ENCODE data around the gene PLAU. TPM values are rescaled to one million over a fixed set of nuclear protein-coding genes. Genes with fewer than 3 reads are reported as not detected.
A peak's percentile ranks its signal among the peaks of the same experiment; 100 is the strongest.

PLAU gene
- total RNA-seq, 2 experiments from 2014 or later, result not detected

DNA sequence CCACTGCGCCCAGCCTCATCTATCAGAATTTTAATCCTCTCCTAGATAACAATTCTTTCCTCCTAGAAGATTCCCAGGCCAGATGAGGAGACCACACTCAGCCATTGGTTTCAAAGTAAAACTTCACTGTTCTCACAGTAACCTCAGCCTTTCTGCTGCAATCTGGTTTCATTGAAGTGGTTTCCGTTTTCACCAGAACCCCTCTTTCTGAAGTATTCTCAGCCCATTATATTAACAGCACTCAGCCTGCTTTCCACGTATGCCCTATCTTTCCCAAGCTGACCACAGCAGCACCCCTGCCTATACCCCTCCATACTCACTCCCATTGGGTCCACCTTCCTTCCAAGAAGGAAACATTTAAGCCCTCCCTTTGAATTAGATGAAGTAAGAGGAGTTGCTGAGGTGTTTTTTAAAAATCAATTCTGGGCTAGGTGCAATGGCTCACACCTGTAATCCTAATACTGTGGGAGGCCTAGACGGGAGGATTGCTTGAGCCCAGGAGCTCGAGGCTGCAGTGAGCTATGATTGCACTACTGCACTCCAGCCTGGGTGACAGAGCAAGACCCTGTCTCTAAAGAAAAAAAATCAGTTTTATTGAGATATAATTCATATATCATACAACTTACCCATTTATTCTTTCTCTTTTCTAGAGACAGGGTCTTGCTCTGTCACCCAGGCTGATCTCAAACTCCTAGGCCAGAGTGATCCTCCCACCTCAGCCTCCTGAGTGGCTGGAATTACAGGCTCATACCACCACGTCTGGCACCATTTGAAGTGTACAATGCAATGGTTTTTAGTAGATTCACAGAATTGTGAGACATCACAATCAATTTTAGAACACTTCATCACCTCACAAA lies 11.3 kb downstream of the PLAU start:
- Histone ChIP-seq H3K4me1 (ENCODE audit: insufficient read depth, low read length) (peaks cover 37% of the 10 kb centered on the region), H3K36me3 (ENCODE audit: insufficient read depth, low read length) (no peaks in the 10 kb centered on the region), H3K9me3 (ENCODE audit: control insufficient read depth in 1 of 2, insufficient read depth in 1 of 2, low read length in 2 of 2) (peaks cover 0 to 14% of the 10 kb centered on the region in 2 experiments), H3K27me3 (ENCODE audit: control insufficient read depth in 1 of 2, insufficient read depth in 2 of 2, low read length in 2 of 2) (peaks cover 3 to 14% of the 10 kb centered on the region in 2 experiments), H3K4me3 (ENCODE audit: low read length) (no peak overlapping the region), H3K27ac (ENCODE audit: low read depth in 1 of 2, low read length in 2 of 2) (no peak overlapping the region)
- intact Hi-C loops (cut with DNase I, micrococcal nuclease), result loop anchor here in 1 of 2 experiments (5.0 kb wide), 1 partner anchor 35 kb away; no protein-coding TSS in a partner anchor
- TF ChIP-seq, protein P1, sequence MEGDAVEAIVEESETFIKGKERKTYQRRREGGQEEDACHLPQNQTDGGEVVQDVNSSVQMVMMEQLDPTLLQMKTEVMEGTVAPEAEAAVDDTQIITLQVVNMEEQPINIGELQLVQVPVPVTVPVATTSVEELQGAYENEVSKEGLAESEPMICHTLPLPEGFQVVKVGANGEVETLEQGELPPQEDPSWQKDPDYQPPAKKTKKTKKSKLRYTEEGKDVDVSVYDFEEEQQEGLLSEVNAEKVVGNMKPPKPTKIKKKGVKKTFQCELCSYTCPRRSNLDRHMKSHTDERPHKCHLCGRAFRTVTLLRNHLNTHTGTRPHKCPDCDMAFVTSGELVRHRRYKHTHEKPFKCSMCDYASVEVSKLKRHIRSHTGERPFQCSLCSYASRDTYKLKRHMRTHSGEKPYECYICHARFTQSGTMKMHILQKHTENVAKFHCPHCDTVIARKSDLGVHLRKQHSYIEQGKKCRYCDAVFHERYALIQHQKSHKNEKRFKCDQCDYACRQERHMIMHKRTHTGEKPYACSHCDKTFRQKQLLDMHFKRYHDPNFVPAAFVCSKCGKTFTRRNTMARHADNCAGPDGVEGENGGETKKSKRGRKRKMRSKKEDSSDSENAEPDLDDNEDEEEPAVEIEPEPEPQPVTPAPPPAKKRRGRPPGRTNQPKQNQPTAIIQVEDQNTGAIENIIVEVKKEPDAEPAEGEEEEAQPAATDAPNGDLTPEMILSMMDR (IDR thresholded peaks at IDR 0.05), result no peak
- ATAC-seq (ENCODE audit: poor library complexity) (peak; percentile 91), DNase-seq (peak in 6 of 14 experiments; percentile 13 to 78 (median 54))
- POLR2A ChIA-PET, result no interaction called here
- peak overlapping the region; percentile 65 for H3K4me3 Mint-ChIP-seq
- no peaks in the 10 kb centered on the region for H3K36me3 Mint-ChIP-seq (ENCODE audit: low read depth)
- peaks cover 45% of the 10 kb centered on the region for H3K27me3 Mint-ChIP-seq
- H3K27ac Mint-ChIP-seq, result no peak overlapping the region
- CTCF ChIA-PET, result interaction anchor here (1.2 kb wide), 1 partner anchor 18 kb away, joined by 4 read pairs; no protein-coding TSS in a partner anchor
- no peaks in the 10 kb centered on the region for H3K9me3 Mint-ChIP-seq
- H3K4me1 Mint-ChIP-seq (ENCODE audit: low read depth), result peaks cover 28% of the 10 kb centered on the region

DNA sequence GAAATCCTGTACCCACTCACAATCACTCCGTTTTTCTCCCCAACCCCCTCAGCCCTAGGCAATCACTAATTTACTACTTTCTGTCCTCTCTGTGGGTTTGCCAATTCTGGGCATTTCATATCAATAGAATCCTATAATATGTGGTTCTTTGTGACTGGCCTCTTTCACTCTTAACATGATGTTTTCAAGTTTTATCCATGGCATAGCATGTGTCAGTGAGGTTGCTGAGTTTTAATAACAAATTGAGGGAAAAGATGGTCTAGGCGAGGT lies 11.9 kb downstream of the PLAU start:
- H3K4me3 Mint-ChIP-seq, result peak overlapping the region; percentile 28
- H3K27ac Mint-ChIP-seq, result no peak overlapping the region

DNA sequence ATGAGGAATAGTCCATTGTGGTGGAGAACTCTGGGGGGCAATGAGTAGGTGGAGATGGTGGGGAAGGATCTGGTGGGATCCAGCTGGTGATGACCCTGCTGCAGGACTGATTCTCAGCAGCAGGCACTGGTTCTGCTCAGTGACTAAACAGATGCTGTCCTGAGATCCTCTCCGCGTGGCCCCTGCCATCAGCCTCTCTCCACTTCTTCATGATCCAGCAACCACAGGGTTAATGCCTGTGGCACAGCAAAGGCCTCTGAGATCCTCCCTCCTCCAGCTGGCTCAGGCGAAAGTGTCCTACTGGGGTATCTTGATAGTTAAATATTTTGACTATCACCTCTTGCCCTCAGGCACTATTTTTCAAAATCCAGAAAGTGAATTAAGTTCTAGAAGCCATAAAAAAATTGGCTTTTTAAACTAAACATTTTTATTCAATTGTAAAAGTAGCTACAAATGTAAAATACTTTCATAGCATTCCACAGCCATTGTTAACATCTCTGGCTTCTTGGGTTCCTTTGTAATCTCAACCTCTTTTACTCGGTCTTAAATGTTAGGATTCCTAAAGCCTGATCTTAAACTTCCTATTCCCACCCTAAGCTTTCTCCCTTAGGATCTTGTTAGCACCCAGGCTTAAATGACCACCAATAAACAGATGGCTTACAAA lies 13.1 kb downstream of the PLAU start:
- peaks cover 28% of the 10 kb centered on the region for H3K4me1 Mint-ChIP-seq (ENCODE audit: low read depth)
- no peaks in the 10 kb centered on the region for H3K36me3 Mint-ChIP-seq (ENCODE audit: low read depth)
- peaks cover 57% of the 10 kb centered on the region for H3K27me3 Mint-ChIP-seq
- POLR2A ChIA-PET, result interaction anchor here (0.8 kb wide), 1 partner anchor 44 kb away, joined by 4 read pairs; no protein-coding TSS in a partner anchor
- H3K27ac Mint-ChIP-seq, result no peak overlapping the region
- peaks cover 6 to 14% of the 10 kb centered on the region in 2 experiments for H3K27me3 ChIP-seq (ENCODE audit: control insufficient read depth in 1 of 2, insufficient read depth in 2 of 2, low read length in 2 of 2)
- H3K4me3 Mint-ChIP-seq, result no peak overlapping the region
- DNase-seq, result no peak
- H3K9me3 ChIP-seq (ENCODE audit: control insufficient read depth in 1 of 2, insufficient read depth in 1 of 2, low read length in 2 of 2), result peaks cover 0 to 7% of the 10 kb centered on the region in 2 experiments
- intact Hi-C loops (cut with DNase I, micrococcal nuclease), result loop anchor here in 1 of 2 experiments (5.0 kb wide), 1 partner anchor 33 kb away; no protein-coding TSS in a partner anchor
- no peak for ATAC-seq (ENCODE audit: poor library complexity)
- TF ChIP-seq, protein P1 (IDR thresholded peaks at IDR 0.05), result no peak
- no peaks in the 10 kb centered on the region for H3K36me3 ChIP-seq (ENCODE audit: insufficient read depth, low read length)
- no peak overlapping the region for H3K27ac ChIP-seq (ENCODE audit: low read depth in 1 of 2, low read length in 2 of 2)
- no peaks in the 10 kb centered on the region for H3K9me3 Mint-ChIP-seq
- CTCF ChIA-PET, result interaction anchor here (1.2 to 1.9 kb wide), 2 partner anchors 16 to 45 kb away, joined by 3 to 5 read pairs; no protein-coding TSS in a partner anchor
- H3K4me1 ChIP-seq (ENCODE audit: insufficient read depth, low read length), result peaks cover 34% of the 10 kb centered on the region
- H3K4me3 ChIP-seq (ENCODE audit: low read length), result no peak overlapping the region

More for the DNA sequence above, 11.9 kb downstream of the PLAU start:
- Histone ChIP-seq H3K4me3 (ENCODE audit: low read length) (no peak overlapping the region), H3K27me3 (ENCODE audit: control insufficient read depth in 1 of 2, insufficient read depth in 2 of 2, low read length in 2 of 2) (peaks cover 6 to 14% of the 10 kb centered on the region in 2 experiments), H3K27ac (ENCODE audit: low read depth in 1 of 2, low read length in 2 of 2) (no peak overlapping the region), H3K4me1 (ENCODE audit: insufficient read depth, low read length) (peaks cover 34% of the 10 kb centered on the region), H3K9me3 (ENCODE audit: control insufficient read depth in 1 of 2, insufficient read depth in 1 of 2, low read length in 2 of 2) (peaks cover 0 to 14% of the 10 kb centered on the region in 2 experiments), H3K36me3 (ENCODE audit: insufficient read depth, low read length) (no peaks in the 10 kb centered on the region)
- ChIA-PET POLR2A (no interaction called here), CTCF (interaction anchor here (1.2 kb wide), 1 partner anchor 18 kb away, joined by 4 read pairs; no protein-coding TSS in a partner anchor)
- ATAC-seq (ENCODE audit: poor library complexity) (no peak), DNase-seq (no peak)
- TF ChIP-seq, protein P1 (IDR thresholded peaks at IDR 0.05), result no peak
- intact Hi-C loops (cut with DNase I, micrococcal nuclease), result loop anchor here in 1 of 2 experiments (5.0 kb wide), 1 partner anchor 35 kb away; no protein-coding TSS in a partner anchor
- Mint-ChIP-seq H3K36me3 (ENCODE audit: low read depth) (no peaks in the 10 kb centered on the region), H3K4me1 (ENCODE audit: low read depth) (peaks cover 28% of the 10 kb centered on the region), H3K9me3 (no peaks in the 10 kb centered on the region), H3K27me3 (peaks cover 51% of the 10 kb centered on the region)
